Putamen (tissue), 1 donor: ENCODE data around the gene DNAL4.
A peak's percentile ranks its signal among the peaks of the same experiment; 100 is the strongest.

ENCODE experiments used
- DNase-seq: peaks from one replicate; pipeline ENCODE4 v3.0.0-alpha.2; 2016; ENCODE audit warnings: low spot score

Gene DNAL4

GRCh38 chr22:38740116-38740723 is 53.7 kb downstream of the DNAL4 start:
- DNase-seq: no peak

GRCh38 chr22:38739300-38740055 is 54.5 kb downstream of the DNAL4 start:
- DNase-seq: no peak

- DNase-seq: no peak
These were observed 55.4 kb downstream of the DNAL4 start for GRCh38 chr22:38738475-38739070.

DNA sequence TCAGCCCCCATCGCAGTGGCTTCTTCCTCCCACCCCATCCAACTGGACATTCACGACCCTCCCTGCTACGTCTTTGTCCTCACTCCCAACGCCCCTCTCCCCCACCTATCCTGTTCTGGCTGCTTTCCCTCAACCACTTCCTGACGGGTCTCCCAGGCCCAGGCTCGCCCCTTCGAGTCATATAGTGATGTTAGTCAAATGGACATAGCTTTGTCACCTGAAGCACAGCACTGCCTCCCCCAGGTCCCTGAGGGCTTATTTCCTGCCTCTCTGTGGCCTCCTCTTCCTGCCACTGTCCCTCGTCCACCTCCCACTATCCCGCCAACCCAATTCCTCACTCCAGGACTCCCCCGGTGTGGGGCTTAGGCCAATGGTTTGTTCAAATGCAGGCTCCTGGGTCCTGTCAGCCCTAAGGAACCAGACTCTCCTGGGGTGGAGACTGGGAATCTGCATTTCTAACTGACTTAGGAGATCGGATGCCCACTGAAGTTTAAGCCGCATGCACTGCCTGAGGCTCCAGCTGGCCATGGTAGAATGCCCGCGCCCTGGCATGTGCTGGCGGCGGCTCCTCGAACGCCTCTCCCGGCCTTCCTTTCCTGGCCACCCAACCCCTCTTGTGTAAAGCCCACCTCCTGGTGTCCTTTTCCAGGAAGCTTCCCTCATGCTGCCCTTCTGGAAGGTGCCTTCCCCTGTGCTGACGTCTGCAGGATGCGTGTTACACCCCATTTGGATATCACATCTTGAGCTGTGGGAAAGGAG is 56.5 kb downstream of the DNAL4 start:
- DNase-seq: no peak

DNA sequence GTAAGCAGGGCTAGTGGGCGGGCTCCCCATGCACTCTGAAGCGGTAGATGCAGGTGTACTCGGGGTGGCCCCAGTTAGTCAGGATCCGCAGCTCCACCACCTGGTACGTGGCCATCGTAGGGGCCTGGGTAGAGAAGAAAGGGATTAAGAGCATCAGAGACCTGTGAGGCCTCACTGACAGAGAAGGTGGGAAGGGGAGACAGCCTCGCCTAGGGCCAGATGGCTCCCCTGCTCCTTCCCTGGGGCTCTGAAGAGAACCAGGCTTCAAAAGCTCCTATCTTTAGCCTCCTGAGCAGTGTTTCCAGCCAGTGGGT is 57.7 kb downstream of the DNAL4 start:
- no peak for DNase-seq

DNA sequence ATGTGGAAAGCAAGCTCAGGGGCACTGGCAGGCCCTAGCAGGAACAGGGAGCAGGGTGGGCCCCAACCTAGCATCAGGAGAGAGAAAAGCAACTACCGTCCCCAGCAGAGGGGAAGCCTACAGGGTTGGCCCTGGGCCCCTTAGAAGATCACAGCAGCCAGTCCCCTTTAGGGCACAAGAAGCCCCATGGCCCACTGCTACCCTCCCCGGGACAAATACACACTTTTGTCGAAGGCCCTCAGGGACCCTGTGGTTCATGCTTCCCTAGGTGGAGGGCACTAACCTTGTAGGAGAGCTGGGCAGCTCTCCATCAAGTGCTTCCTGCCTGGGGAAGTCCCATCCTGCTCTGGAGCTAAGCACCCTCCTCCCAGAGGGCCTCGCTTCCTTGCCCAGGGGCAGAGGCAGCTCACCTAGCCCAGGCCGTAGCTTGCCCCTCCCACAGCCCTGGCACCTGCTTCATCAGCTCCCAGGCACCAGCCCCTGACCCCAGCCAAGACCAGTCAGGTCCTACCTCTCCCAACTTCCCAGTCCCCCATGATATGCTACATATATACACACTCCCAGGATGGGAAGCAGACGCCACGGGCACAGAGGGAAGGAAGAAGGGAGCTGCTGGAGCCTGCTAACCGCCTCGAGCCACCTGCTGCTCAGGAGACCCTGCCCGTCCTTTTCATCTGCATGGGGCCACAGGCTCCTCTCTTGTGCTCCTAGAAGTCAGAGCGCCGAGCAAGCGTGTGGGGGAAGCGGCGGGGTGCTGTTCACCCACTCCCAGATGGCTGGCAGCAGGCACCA is 58.3 kb downstream of the DNAL4 start:
- no peak for DNase-seq

GRCh38 chr22:38735126-38735464 is 58.8 kb downstream of the DNAL4 start:
- DNase-seq: no peak

- DNase-seq: no peak
These were observed 59.4 kb downstream of the DNAL4 start for GRCh38 chr22:38734421-38735100.

GRCh38 chr22:38733724-38734381 is 60.1 kb downstream of the DNAL4 start:
- DNase-seq: peak; percentile 96

- peak; percentile 60 for DNase-seq
These were observed 60.6 kb downstream of the DNAL4 start for GRCh38 chr22:38733329-38733723.

- no peak for DNase-seq
These were observed 61.6 kb downstream of the DNAL4 start for GRCh38 chr22:38732251-38732815.

GRCh38 chr22:38731703-38732161 is 62.2 kb downstream of the DNAL4 start:
- no peak for DNase-seq

DNA sequence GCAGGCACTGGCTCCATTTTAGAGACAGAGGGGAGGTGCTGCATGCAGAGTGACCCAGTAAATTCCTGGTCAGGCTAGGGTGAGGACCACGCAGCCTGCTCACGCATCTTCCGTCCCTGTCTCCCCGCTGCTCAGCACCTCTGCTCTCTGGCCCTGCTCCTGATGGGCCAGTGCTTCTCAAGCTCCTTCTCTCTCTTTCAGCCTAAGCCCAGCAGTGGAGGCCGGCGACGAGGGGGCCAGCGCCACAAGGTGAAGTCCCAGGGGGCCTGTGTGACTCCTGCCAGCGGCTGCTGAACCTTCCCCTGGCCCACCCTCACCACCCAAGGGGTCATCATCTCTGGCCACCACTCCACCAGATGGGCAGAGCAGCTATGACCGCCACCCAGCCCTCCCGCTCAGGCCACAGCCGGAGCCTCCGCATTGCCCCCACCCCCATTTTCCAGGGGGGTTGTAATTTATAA is 63.5 kb downstream of the DNAL4 start:
- DNase-seq: no peak

GRCh38 chr22:38729946-38730345 is 64.0 kb downstream of the DNAL4 start:
- DNase-seq: no peak

DNA sequence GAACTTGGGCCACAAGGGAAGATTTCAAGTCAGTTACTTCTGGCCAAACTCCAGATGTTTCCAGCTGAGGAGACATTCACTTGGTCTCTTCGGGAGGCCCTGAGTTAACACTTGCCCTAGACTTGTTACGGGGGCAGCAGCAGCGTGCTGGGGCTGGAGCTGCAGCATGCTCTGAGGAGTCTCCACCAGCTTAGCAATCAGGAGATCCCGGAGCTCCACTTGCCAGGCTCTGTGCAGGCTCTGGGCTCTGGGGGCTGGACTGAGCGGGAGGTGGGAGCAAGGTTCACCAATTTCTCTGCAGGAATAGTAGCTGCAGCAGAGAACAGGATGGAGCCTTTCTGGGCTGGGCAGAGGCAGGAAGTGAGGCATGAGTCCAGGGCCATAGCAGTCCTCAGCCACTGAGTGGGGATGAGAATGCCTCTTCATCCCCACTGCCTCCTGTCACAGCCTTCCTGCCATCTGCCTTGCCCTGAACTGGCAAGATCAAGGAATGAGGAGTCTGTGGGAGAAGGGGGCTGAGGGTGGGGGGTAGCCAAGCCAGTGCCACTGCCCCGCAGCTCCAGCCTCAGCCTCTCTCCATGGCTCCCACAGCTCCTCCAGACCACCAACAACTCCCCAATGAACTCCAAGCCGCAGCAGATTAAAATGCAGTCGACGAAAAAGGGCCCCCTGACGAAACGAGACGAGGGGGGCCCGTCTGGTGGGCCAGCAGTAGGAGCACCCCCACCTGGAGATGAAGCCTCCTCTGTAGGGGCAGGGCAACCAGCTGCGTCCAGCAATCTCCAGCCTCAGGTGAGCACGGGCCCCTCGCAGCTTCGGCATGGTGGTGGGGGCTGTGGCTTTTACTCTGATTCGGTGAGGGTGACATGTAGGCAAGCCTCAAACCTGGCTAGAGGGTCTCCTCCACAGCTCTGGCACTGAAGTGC is 64.8 kb downstream of the DNAL4 start:
- DNase-seq: no peak
